GM18517 (cell line): ENCODE measurements around the gene OTX2.

Source experiments
- ATAC-seq: cut with Tn5 transposase; IDR thresholded peaks from one replicate; pipeline ENCODE4 v1.9.1; 2021; ENCODE audit warnings: mild to moderate bottlenecking, moderate library complexity; ENCODE audit not compliant: unreplicated experiment

Gene OTX2

GRCh38 chr14:56812364-56813141 lies 2.3 kb upstream of the OTX2 start:
- no peak for ATAC-seq

GRCh38 chr14:56811593-56812363 lies 1.5 kb upstream of the OTX2 start:
- no peak for ATAC-seq

- ATAC-seq, result no peak
Measured at GRCh38 chr14:56810836-56811592, 735 bp upstream of the OTX2 start.

GRCh38 chr14:56809270-56810146 lies 771 bp downstream of the OTX2 start:
- no peak for ATAC-seq

GRCh38 chr14:56808383-56809269 lies 1.7 kb downstream of the OTX2 start:
- no peak for ATAC-seq

- no peak for ATAC-seq
Measured at GRCh38 chr14:56808110-56808382, 2.2 kb downstream of the OTX2 start.

- ATAC-seq, result no peak
Measured at GRCh38 chr14:56807386-56808109, 2.7 kb downstream of the OTX2 start.

GRCh38 chr14:56806760-56807159 lies 3.5 kb downstream of the OTX2 start:
- no peak for ATAC-seq

GRCh38 chr14:56805992-56806727 lies 4.1 kb downstream of the OTX2 start:
- no peak for ATAC-seq

- ATAC-seq, result no peak
Measured at GRCh38 chr14:56805201-56805991, 4.9 kb downstream of the OTX2 start.

GRCh38 chr14:56803816-56804535 lies 6.3 kb downstream of the OTX2 start:
- no peak for ATAC-seq

- ATAC-seq, result no peak
Measured at GRCh38 chr14:56801920-56802319, 8.4 kb downstream of the OTX2 start.

GRCh38 chr14:56799343-56799645 lies 11.0 kb downstream of the OTX2 start:
- no peak for ATAC-seq

- ATAC-seq, result no peak
Measured at GRCh38 chr14:56798447-56799342, 11.6 kb downstream of the OTX2 start.

- ATAC-seq, result no peak
Measured at GRCh38 chr14:56797569-56798446, 12.5 kb downstream of the OTX2 start.
